Brain microvascular endothelial cell (primary cell): ENCODE measurements around the gene ZNF630.
"Not testable (repeated sequence)": the region's sequence is repeated elsewhere in the genome, so short reads cannot be mapped to it uniquely, and the experiment has no call there.

Source experiments
- DNase-seq: peaks from one replicate; pipeline ENCODE4 v3.0.0-alpha.2; 2020
- H3K27ac ChIP-seq: fragments of 250-450 bp; sonication (Bioruptor Pico); 2 replicates; pipeline ENCODE4 v1.5.1; 2020; ENCODE audit warnings: mild to moderate bottlenecking, moderate library complexity
- H3K27me3 ChIP-seq: fragments of 250-450 bp; sonication (Bioruptor Pico); replicated peaks from 2 replicates; pipeline ENCODE4 v1.5.1; 2020; ENCODE audit warnings: mild to moderate bottlenecking
- H3K36me3 ChIP-seq: fragments of 250-450 bp; sonication (Bioruptor Pico); replicated peaks from 2 replicates; pipeline ENCODE4 v1.5.1; 2020; ENCODE audit warnings: mild to moderate bottlenecking
- H3K4me3 ChIP-seq: 2 replicates; pipeline ENCODE4 v1.5.1; 2011; ENCODE audit warnings: low read depth, mild to moderate bottlenecking, control low read depth, low read length, moderate library complexity
- in situ Hi-C: cut with HindIII; loops from 2 replicates; pipeline ENCODE4 v1.10.0; 2017; ENCODE audit warnings: low sequenced_read_pairs, low pct_ligation_motif_present
- TF ChIP-seq, protein P1 (sequence below): IDR thresholded peaks from 2 replicates; pipeline ENCODE4 v1.5.1; 2011; ENCODE audit warnings: low read depth, mild to moderate bottlenecking, moderate library complexity, low read length, control low read depth, inconsistent platforms; ENCODE audit errors: missing control alignments

The ZNF630 gene

DNA sequence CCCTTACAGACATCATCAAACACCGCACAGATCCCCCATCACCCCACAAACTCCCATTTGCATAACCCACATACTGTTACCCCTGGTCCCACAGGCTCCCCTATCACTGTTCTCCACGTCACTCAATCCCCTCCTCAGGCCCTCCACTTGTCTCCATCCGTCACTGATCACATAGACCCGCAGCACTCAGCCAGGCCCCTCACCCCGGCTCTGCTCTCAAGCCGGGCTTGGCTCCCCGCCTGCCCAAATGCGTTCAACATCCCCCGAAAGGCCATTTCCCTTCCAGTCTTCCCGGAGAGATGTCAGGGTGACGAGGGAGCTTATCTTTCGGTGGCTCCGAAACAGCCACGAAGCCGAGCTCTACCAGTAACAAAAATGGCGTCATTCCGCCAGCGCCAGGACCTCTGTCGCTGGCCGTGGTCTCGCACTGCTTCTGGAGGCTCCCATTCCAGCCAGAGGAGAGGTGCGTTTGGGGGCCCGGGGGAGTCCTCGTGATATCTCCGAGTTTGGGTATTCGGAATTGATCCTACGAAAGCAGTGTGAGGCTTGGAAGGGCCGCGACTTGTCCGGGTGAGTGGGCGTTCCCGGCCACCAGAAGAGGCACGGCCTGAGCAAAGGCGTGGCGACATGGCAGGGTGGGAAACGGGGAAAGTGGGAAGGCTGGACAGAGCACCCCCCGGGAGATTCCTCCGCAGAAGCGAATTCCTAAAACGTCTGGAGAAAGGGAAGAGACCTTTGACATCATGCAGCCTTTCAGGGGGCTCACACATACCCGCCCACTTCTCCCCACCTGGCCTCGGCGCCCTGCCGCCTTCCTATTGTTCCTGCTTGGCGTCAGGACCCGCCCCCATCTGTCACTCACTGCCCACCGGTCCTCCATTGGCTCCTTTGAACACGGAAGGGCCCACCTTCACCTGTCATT is at the start of gene ZNF630:
Gene ZNF630, minus strand, starts transcription at position 577 of the 922 bp plus-strand sequence. CDS start 4,754 bp downstream, outside the sequence.
- DNase-seq, result peak; percentile 48
- TF ChIP-seq, protein P1, sequence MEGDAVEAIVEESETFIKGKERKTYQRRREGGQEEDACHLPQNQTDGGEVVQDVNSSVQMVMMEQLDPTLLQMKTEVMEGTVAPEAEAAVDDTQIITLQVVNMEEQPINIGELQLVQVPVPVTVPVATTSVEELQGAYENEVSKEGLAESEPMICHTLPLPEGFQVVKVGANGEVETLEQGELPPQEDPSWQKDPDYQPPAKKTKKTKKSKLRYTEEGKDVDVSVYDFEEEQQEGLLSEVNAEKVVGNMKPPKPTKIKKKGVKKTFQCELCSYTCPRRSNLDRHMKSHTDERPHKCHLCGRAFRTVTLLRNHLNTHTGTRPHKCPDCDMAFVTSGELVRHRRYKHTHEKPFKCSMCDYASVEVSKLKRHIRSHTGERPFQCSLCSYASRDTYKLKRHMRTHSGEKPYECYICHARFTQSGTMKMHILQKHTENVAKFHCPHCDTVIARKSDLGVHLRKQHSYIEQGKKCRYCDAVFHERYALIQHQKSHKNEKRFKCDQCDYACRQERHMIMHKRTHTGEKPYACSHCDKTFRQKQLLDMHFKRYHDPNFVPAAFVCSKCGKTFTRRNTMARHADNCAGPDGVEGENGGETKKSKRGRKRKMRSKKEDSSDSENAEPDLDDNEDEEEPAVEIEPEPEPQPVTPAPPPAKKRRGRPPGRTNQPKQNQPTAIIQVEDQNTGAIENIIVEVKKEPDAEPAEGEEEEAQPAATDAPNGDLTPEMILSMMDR, result no peak
- Histone ChIP-seq H3K27me3 (no peaks in the 10 kb centered on the region), H3K36me3 (no peaks in the 10 kb centered on the region), H3K4me3 (peak within 1 kb of the TSS; percentile 67), H3K27ac (peak within 1 kb of the TSS; percentile 70)
- in situ Hi-C loops, result no loop called here

DNA sequence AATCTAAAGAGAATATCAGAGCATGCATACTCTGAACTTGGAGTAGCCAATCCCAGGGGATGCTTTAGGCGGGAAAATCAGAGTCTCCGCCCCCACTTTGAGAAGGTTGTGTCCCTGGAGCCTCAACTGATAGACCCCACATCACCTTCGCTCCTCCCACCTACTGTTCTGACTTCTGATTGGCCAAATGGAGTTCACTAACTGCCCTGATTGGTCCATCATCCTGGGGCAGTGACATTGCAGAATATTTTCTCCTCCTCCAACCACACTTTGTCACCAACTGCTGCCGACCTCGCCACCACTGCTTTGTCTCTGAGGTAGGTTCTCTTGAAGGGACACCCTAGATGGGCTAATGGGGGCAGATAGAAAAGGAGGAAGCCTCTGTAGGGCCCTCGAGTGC is 36.3 kb upstream of the ZNF630 start:
- in situ Hi-C loops, result no loop called here
- DNase-seq, result no peak
- Histone ChIP-seq H3K27me3 (no peaks in the 10 kb centered on the region), H3K27ac (no peak overlapping the region), H3K4me3 (no peak overlapping the region), H3K36me3 (no peaks in the 10 kb centered on the region)
- TF ChIP-seq, protein P1, result no peak

DNA sequence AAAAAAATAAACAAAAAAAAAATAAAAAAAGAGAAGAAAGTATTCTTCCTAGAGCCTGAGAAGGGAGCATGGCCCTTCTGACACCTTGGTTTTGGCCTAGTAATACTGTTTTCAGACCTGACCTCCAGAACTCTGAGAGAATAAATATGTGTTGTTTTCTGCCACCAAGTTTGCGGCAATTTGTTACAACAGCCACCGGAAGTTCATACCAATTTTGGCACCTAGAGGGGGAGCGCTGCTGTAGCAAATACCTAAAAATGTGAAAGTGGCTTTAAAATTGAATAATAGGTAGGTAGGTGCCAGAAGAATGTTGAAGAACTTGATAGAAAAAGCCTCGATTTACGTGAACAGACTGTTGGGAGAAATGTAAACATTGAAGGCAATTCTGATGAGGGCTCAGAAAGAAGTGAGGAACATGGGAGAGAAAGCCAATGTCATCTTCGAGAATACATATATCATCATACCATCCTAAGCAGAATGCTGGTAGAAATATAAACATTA is 31.5 kb upstream of the ZNF630 start:
- Histone ChIP-seq H3K4me3 (no peak overlapping the region), H3K36me3 (no peaks in the 10 kb centered on the region), H3K27me3 (no peaks in the 10 kb centered on the region), H3K27ac (no peak overlapping the region)
- TF ChIP-seq, protein P1, result no peak
- in situ Hi-C loops, result no loop called here
- DNase-seq, result no peak

DNA sequence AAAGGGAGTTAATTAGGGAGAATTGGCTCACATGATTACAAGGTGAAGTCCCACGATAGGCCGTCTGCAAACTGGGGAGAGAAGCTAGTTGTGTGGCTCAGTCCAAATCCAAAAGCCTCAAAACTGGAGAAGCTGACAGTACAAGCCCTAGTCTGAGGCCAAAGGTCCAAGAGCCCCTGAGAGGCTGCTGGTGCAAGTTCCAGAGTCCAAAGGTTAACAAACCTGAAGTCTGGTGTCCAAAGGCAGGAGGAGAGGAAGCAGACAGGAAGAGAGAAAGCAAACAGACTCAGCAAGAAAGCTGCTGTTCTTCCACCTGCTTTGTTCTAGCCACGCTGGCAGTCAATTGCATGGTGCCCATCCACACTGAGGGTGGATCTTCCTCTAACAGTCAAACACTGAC is 30.0 kb upstream of the ZNF630 start:
- no peak for DNase-seq
- Histone ChIP-seq H3K27me3 (no peaks in the 10 kb centered on the region), H3K36me3 (no peaks in the 10 kb centered on the region), H3K4me3 (no peak overlapping the region), H3K27ac (no peak overlapping the region)
- in situ Hi-C loops, result no loop called here
- TF ChIP-seq, protein P1, result no peak

DNA sequence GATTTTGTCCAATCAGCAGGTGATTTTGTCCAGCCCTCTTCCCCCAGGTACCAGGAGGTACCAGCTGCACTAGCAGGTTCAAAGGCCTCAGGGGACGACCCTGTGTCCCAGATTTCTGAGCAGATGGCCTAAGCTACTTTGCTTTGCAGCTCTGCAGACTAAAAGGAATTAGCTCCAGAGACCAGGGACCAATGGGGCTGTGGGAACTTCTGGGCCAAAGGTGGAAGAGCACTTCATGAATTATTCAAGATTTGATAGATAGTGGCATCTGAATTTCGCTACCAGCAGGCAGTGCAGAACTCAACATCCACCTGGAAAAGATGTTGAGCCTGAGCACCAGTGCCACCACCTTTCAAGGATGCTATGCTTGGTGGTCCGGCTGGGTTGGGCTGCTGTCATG is 21.1 kb upstream of the ZNF630 start:
- H3K36me3 ChIP-seq, in situ Hi-C loops, DNase-seq: not testable (repeated sequence)

DNA sequence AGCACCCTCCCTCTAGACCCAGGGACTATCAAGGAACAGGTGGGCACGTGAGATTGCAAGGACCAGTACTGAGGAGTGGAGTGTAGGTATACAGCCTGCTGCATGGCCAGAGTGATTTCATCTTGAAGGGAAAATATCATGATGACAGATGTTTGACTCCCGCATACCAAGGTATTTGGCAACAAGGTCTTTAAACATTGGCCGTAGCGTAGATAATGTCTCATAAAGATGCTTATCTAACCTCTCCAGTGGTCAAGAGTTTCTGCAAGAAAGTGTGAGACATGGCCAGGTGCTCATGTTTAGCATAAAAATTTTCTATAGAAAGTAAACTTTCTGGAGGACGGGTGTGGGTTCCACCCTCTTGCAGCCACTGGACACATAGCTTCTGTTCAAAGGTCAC is 18.7 kb upstream of the ZNF630 start:
- DNase-seq, result no peak
- H3K4me3 ChIP-seq, result no peak overlapping the region
- no peaks in the 10 kb centered on the region for H3K36me3 ChIP-seq
- TF ChIP-seq, protein P1, result no peak
- in situ Hi-C loops, result no loop called here
- H3K27me3 ChIP-seq, result no peaks in the 10 kb centered on the region
- no peak overlapping the region for H3K27ac ChIP-seq

More for the DNA sequence above, 21.1 kb upstream of the ZNF630 start:
- H3K4me3 ChIP-seq, H3K27me3 ChIP-seq, H3K27ac ChIP-seq: not testable (repeated sequence)
